Neuronal stem cell (in vitro differentiated cells): Measurements from ENCODE around the gene ZIK1.

Source experiments
- DNase-seq: peaks from one replicate; pipeline ENCODE4 v3.0.0-alpha.2; 2013; ENCODE audit warnings: low spot score
- H2AFZ ChIP-seq: one replicate; pipeline ENCODE4 v1.6.1; 2013; ENCODE audit warnings: mild to moderate bottlenecking, low read length, inconsistent platforms
- H2AK5ac ChIP-seq: 2 replicates; pipeline ENCODE4 v1.6.1; 2013; ENCODE audit warnings: low read depth, mild to moderate bottlenecking, inconsistent platforms, low read length, moderate library complexity, mixed read lengths
- H2BK120ac ChIP-seq: 2 replicates; pipeline ENCODE4 v1.6.1; 2013; ENCODE audit warnings: low read depth, mild to moderate bottlenecking, inconsistent platforms, low read length, moderate library complexity, mixed read lengths
- H2BK12ac ChIP-seq: one replicate; pipeline ENCODE4 v1.6.1; 2013; ENCODE audit warnings: low read length, inconsistent platforms
- H2BK15ac ChIP-seq: 2 replicates; pipeline ENCODE4 v1.6.1; 2013; ENCODE audit warnings: mild to moderate bottlenecking, low read length, inconsistent platforms, mixed read lengths
- H2BK5ac ChIP-seq: one replicate; pipeline ENCODE4 v1.6.1; 2013; ENCODE audit warnings: inconsistent platforms, mild to moderate bottlenecking, low read length, moderate library complexity
- H3K14ac ChIP-seq: one replicate; pipeline ENCODE4 v1.6.1; 2013; ENCODE audit warnings: low read length, inconsistent platforms
- H3K18ac ChIP-seq: 2 replicates; pipeline ENCODE4 v1.6.1; 2013; ENCODE audit warnings: low read length, inconsistent platforms
- H3K23ac ChIP-seq: 2 replicates; pipeline ENCODE4 v1.6.1; 2013; ENCODE audit warnings: low read depth, mild to moderate bottlenecking, mixed read lengths, low read length, inconsistent platforms; ENCODE audit not compliant: poor library complexity
- H3K27ac ChIP-seq: replicated peaks from 3 replicates; pipeline ENCODE4 v1.5.1; 2013; ENCODE audit warnings: low read length, inconsistent platforms
- H3K27me3 ChIP-seq, 3 experiments: 2 replicates each; pipeline ENCODE4 v1.6.1; 2013; ENCODE audit warnings: low read length in 3 of 3, mild to moderate bottlenecking in 2 of 3, inconsistent platforms in 1 of 3, low read depth in 1 of 3, mixed read lengths in 1 of 3, moderate library complexity in 1 of 3; ENCODE audit not compliant: control insufficient read depth in 3 of 3, insufficient read depth in 3 of 3
- H3K36me3 ChIP-seq, 2 donors: replicated peaks in 1 of 2; 2 replicates each; pipeline ENCODE4 v1.6.1; 2013; ENCODE audit warnings: low read length in 2 of 2; ENCODE audit not compliant: control insufficient read depth in 2 of 2, insufficient read depth in 2 of 2
- H3K4ac ChIP-seq: 2 replicates; pipeline ENCODE4 v1.6.1; 2013; ENCODE audit warnings: inconsistent platforms, mild to moderate bottlenecking, low read length, moderate library complexity
- H3K4me1 ChIP-seq, 2 donors: 1 replicate in 1 of 2; 2 replicates in 1 of 2; pipeline ENCODE4 v1.6.1; 2013; ENCODE audit warnings: low read length in 2 of 2, low read depth in 1 of 2; ENCODE audit not compliant: control insufficient read depth in 2 of 2, insufficient read depth in 1 of 2
- H3K4me2 ChIP-seq: one replicate; pipeline ENCODE4 v1.6.1; 2013; ENCODE audit warnings: mild to moderate bottlenecking, low read length, inconsistent platforms; ENCODE audit not compliant: insufficient read depth, poor library complexity, severe bottlenecking
- H3K4me3 ChIP-seq, 2 donors: 2 replicates each; pipeline ENCODE4 v1.5.1; 2013; ENCODE audit warnings: low read length in 2 of 2, mild to moderate bottlenecking in 2 of 2, inconsistent platforms in 1 of 2, moderate library complexity in 1 of 2
- H3K79me1 ChIP-seq: one replicate; pipeline ENCODE4 v1.6.1; 2013; ENCODE audit warnings: low read depth, mild to moderate bottlenecking, inconsistent platforms, low read length, moderate library complexity
- H3K9ac ChIP-seq: one replicate; pipeline ENCODE4 v1.6.1; 2013; ENCODE audit warnings: mild to moderate bottlenecking, low read depth, low read length, inconsistent platforms; ENCODE audit not compliant: poor library complexity
- H3K9me3 ChIP-seq, 2 donors: replicated peaks in 1 of 2; 2 replicates each; pipeline versions ENCODE3 to v1.6.1; 2013; ENCODE audit warnings: low read length in 2 of 2, mild to moderate bottlenecking in 2 of 2, inconsistent platforms in 1 of 2, low read depth in 1 of 2, mixed read lengths in 1 of 2, moderate library complexity in 1 of 2; ENCODE audit not compliant: control insufficient read depth in 2 of 2, insufficient read depth in 1 of 2
- H4K8ac ChIP-seq: one replicate; pipeline ENCODE4 v1.6.1; 2013; ENCODE audit warnings: low read depth, mild to moderate bottlenecking, inconsistent platforms, low read length, moderate library complexity
- H4K91ac ChIP-seq: one replicate; pipeline ENCODE4 v1.6.1; 2013; ENCODE audit warnings: low read length, low read depth, mild to moderate bottlenecking, inconsistent platforms; ENCODE audit not compliant: poor library complexity
- WGBS, 2 donors: extraction: QIAGEN DNeasy Blood & Tissue Kit; methylation state at CpG; one replicate each; pipeline ENCODE4 v1.1.7; 2013; ENCODE audit warnings: missing lambda C conversion rate in 2 of 2, mixed read lengths in 1 of 2; ENCODE audit not compliant: insufficient read length in 2 of 2, insufficient replicate concordance in 1 of 2; ENCODE audit errors: extremely low coverage in 2 of 2; 5-methylcytosine and 5-hydroxymethylcytosine counted together

The ZIK1 gene

DNA sequence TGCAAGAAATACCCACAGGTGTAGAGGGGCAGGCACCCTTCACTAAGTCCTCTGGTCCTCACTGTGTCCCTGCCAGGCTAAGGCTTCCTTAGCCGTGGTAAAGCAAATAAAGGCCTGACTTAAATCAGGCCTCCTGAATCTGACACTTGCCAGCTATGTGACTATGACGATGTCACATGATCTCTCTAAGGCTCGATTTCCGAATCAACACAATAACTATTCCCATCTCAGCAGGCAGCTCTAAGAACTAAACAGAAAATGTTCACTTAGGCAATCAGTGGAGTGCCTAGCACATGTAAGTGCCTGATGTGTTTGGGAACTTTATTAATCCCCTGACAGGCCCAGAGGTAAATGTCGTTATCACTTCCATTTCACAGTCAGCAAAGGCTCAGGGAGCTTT, 26.3 kb upstream of the ZIK1 start:
- Histone ChIP-seq H3K14ac (no peak overlapping the region), H2BK5ac (no peak overlapping the region), H3K9me3 (peaks cover 10 to 50% of the 10 kb centered on the region in 2 donors), H3K27me3 (no peaks in the 10 kb centered on the region), H3K36me3 (peaks cover 19 to 48% of the 10 kb centered on the region in 2 donors), H3K27ac (no peak overlapping the region), H4K91ac (no peak overlapping the region), H3K4me3 (peak overlapping the region in 1 of 2 donors; percentile 95), H2AK5ac (no peak overlapping the region), H3K18ac (no peak overlapping the region), H3K9ac (no peak overlapping the region), H3K4me1 (peaks cover 8 to 10% of the 10 kb centered on the region in 2 donors), H3K4me2 (no peak overlapping the region), H3K23ac (no peak overlapping the region), H4K8ac (no peak overlapping the region), H2BK15ac (no peak overlapping the region), H2AFZ (no peak overlapping the region), H2BK120ac (no peak overlapping the region), H3K4ac (no peak overlapping the region), H3K79me1 (peaks cover 5% of the 10 kb centered on the region), H2BK12ac (no peak overlapping the region)
- no peak for DNase-seq
- no CpG with 5 or more reads among the region's 5 CpGs for WGBS, 2 donors

DNA sequence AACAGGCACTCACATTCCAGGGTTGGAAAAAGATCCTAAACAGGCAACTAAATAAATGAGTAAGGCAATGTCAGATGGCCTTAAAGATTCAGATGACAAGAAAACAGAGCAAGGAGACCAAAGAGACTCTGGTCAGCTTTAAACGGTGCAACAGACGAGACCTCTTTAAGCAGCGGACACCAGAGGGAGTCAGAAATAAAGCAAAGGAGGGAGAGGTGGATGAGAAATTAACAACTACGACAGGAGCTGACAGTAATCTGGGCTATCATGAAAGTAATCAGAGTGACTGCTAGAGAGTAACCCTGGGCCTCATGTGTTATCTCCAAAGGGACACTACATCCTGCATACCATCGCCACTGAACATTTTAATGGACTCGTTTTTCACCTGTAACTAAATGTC, 25.4 kb upstream of the ZIK1 start:
- H3K4me2 ChIP-seq = peak overlapping the region; percentile 15
- no peak for DNase-seq
- H3K27ac ChIP-seq = no peak overlapping the region
- H2AK5ac ChIP-seq = no peak overlapping the region
- peaks cover 8 to 10% of the 10 kb centered on the region in 2 donors for H3K4me1 ChIP-seq
- H3K18ac ChIP-seq = no peak overlapping the region
- H3K9ac ChIP-seq = no peak overlapping the region
- H3K14ac ChIP-seq = no peak overlapping the region
- peaks cover 14 to 39% of the 10 kb centered on the region in 2 donors for H3K36me3 ChIP-seq
- no peak overlapping the region for H4K8ac ChIP-seq
- no peak overlapping the region for H2BK5ac ChIP-seq
- H3K4me3 ChIP-seq = peak overlapping the region; percentile 95 to 99
- H3K4ac ChIP-seq = no peak overlapping the region
- no peaks in the 10 kb centered on the region for H3K27me3 ChIP-seq
- no peak overlapping the region for H2AFZ ChIP-seq
- H2BK12ac ChIP-seq = no peak overlapping the region
- H2BK15ac ChIP-seq = no peak overlapping the region
- no peak overlapping the region for H3K23ac ChIP-seq
- peaks cover 7 to 44% of the 10 kb centered on the region in 2 donors for H3K9me3 ChIP-seq
- H4K91ac ChIP-seq = no peak overlapping the region
- H3K79me1 ChIP-seq = peaks cover 5% of the 10 kb centered on the region
- no peak overlapping the region for H2BK120ac ChIP-seq
- no CpG with 5 or more reads among the region's 6 CpGs for WGBS, 2 donors

DNA sequence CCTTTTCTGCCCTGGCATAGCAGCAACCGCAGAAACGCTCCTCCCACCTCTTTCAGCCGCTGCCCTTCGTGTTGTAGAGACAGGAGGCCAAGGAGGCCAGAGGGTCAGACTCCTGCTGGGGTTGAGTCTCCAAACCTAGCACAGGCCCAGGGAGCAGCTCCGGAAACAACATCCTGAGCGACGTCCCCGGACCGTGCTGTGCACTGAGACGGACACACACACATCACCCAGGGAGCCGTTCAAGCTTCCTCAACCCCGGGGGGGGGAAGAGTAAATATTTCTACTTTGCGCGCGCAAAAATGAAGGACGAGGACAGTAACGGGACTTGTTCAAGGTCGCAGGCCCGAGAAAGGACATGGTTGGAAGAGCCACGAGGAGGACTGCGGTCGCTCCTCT, 24.9 kb upstream of the ZIK1 start:
- Histone ChIP-seq H4K8ac (no peak overlapping the region), H3K36me3 (peaks cover 14 to 34% of the 10 kb centered on the region in 2 donors), H3K23ac (no peak overlapping the region), H3K18ac (peak overlapping the region; percentile 76), H3K27ac (no peak overlapping the region), H2AK5ac (peak overlapping the region; percentile 71), H3K79me1 (peaks cover 5% of the 10 kb centered on the region), H3K27me3 (no peaks in the 10 kb centered on the region), H2BK12ac (no peak overlapping the region), H2AFZ (peak overlapping the region; percentile 92), H3K9me3 (peaks cover 9 to 43% of the 10 kb centered on the region in 2 donors), H2BK120ac (no peak overlapping the region), H2BK5ac (peak overlapping the region; percentile 91), H3K4me1 (peaks cover 8 to 10% of the 10 kb centered on the region in 2 donors), H3K14ac (peak overlapping the region; percentile 59), H3K4ac (no peak overlapping the region), H2BK15ac (no peak overlapping the region), H3K9ac (peak overlapping the region; percentile 97), H3K4me2 (peak overlapping the region; percentile 70), H4K91ac (no peak overlapping the region), H3K4me3 (peak overlapping the region; percentile 95 to 99)
- DNase-seq = no peak
- WGBS, 2 donors = no CpG with 5 or more reads among the region's 22 CpGs

DNA sequence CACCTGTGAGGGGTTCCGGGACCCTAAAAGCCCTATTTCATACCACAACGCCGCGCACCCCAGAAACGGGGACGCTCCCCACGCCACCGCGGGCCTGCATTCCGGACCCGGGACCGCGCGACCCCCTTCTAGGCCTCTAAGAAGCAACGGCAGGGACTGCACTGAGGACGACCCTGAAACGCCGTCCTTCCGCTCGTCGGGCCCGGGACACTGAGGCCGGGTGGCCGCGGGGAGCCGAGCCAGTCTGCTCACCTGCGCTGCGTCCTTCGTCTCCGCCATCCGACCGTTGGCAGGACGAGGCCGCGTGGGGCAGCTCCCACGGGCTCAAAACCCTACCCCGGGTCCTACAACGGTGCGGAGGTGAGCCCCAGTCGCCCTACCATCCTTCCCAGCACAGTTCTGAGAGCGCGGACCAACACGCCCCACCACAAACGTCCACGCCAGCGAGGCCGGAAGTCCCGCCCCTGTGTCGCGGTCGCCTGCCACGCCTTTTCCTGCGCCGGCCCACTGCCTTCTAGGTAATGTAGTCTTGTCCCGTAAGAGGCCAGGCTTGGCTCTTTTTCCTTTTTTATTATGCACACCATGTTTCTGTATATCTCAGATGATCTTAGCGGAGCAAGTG, 24.4 kb upstream of the ZIK1 start, which contains the start of gene ZNF550:
Gene ZNF550 (minus strand): TSS at position 460 of the 622 bp plus-strand sequence. CDS start 181 bp downstream, at position 279.
- Histone ChIP-seq H2BK5ac (peak within 1 kb of the TSS; percentile 91), H3K27me3 (no peaks in the 10 kb centered on the region), H3K9me3 (peaks cover 8 to 42% of the 10 kb centered on the region in 2 donors), H3K4ac (no peak within 1 kb of the TSS), H3K4me3 (peak within 1 kb of the TSS; percentile 95 to 99), H3K79me1 (peaks cover 5% of the 10 kb centered on the region), H4K8ac (no peak within 1 kb of the TSS), H3K4me1 (peaks cover 8 to 10% of the 10 kb centered on the region in 2 donors), H2BK12ac (no peak within 1 kb of the TSS), H3K36me3 (peaks cover 9 to 29% of the 10 kb centered on the region in 2 donors), H4K91ac (no peak within 1 kb of the TSS), H3K9ac (peak within 1 kb of the TSS; percentile 97), H3K27ac (no peak within 1 kb of the TSS), H3K4me2 (peak within 1 kb of the TSS; percentile 70), H2AK5ac (peak within 1 kb of the TSS; percentile 71), H2BK15ac (no peak within 1 kb of the TSS), H3K18ac (peak within 1 kb of the TSS; percentile 76), H3K23ac (peak within 1 kb of the TSS; percentile 78), H3K14ac (peak within 1 kb of the TSS; percentile 59), H2BK120ac (no peak within 1 kb of the TSS), H2AFZ (peak within 1 kb of the TSS; percentile 92)
- DNase-seq = peak; percentile 64
- no CpG with 5 or more reads among the region's 56 CpGs for WGBS, 2 donors
